GM19025 (cell line): ENCODE measurements around the gene MRPL10.

ENCODE experiments used
- ATAC-seq: cut with Tn5 transposase; IDR thresholded peaks from one replicate; pipeline ENCODE4 v1.9.1; 2021; ENCODE audit warnings: mild to moderate bottlenecking, low read depth, moderate library complexity; ENCODE audit not compliant: unreplicated experiment

Gene MRPL10

GRCh38 chr17:47831003-47831933 is at the start of gene MRPL10, which contains the start of gene LRRC46:
TSS of gene MRPL10 (minus strand) at chr17:47831541. CDS start at chr17:47831511, 30 bp downstream.
TSS of gene LRRC46 (plus strand) at chr17:47831670. CDS start at chr17:47831990, 320 bp downstream.
- ATAC-seq: peak; percentile 72

GRCh38 chr17:47879776-47880454 is 48.6 kb upstream of the MRPL10 start:
- ATAC-seq: no peak

DNA sequence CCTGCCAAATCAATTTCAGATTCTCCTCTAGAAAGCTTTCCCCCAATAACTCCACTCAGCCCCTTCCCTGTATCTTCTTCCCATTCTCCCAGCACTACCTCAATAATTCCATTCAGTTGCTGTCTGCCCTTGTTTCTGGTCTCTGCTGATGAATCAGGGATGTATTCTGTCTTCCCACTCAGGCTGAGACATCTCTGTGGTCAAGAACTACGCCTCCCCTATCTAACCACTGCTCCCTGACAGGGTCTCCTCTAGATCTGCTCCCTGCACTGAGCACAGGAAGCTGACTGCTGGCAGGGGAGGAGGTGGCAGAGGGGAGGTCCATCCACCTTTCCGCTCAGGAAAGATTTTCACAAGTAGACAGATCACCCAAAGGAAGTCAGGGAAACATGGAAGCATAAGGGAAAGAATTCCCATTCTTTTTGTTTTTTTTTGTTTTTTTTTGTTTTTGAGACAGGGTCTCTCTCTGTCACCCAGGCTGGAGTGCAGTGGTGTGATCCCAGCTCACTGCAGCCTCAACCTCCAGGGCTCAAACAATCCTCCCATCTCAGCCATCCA is 47.8 kb upstream of the MRPL10 start:
- no peak for ATAC-seq

DNA sequence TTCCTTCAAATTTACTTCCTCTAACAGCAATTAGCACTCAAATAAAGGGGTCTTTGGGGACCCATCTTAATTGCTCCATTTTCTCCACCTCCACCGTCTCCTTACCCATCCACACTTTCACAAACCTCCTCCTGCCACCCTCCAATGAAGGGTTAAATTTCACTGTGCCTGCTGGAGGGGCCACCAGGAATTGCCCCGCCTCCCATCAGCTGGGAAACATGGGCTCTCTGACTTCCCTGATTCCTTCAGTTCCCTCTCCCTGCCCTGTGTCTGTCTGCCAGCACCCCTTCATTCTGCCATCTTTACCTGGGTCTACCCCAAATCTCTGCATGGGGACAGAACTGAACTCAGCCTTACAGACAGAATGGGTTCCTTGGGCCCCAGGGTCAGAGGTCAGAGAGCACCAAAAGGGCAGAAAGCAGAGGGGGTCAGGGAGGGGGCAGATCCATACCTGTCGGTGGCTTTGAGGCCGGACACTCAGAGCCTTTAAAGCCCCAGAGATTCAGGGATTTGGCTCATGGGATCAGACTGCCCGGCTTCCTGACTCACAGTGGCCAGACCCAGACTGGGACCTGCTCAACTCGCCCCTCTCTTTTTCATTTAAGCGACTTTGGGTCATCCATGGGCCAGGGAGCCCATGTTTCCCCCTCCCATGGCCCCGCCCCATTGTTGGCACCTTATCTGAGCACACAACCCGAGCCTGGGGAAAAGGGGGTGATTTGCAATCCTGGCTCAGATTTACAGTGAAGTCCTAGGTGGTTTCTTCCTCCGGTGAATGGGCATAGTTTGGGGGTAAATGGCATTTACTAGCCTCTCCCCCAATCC is 47.1 kb upstream of the MRPL10 start:
- ATAC-seq: no peak

- no peak for ATAC-seq
Observed at GRCh38 chr17:47877368-47878034, 46.2 kb upstream of the MRPL10 start.

GRCh38 chr17:47875011-47875985 is 44.0 kb upstream of the MRPL10 start:
- ATAC-seq: no peak

DNA sequence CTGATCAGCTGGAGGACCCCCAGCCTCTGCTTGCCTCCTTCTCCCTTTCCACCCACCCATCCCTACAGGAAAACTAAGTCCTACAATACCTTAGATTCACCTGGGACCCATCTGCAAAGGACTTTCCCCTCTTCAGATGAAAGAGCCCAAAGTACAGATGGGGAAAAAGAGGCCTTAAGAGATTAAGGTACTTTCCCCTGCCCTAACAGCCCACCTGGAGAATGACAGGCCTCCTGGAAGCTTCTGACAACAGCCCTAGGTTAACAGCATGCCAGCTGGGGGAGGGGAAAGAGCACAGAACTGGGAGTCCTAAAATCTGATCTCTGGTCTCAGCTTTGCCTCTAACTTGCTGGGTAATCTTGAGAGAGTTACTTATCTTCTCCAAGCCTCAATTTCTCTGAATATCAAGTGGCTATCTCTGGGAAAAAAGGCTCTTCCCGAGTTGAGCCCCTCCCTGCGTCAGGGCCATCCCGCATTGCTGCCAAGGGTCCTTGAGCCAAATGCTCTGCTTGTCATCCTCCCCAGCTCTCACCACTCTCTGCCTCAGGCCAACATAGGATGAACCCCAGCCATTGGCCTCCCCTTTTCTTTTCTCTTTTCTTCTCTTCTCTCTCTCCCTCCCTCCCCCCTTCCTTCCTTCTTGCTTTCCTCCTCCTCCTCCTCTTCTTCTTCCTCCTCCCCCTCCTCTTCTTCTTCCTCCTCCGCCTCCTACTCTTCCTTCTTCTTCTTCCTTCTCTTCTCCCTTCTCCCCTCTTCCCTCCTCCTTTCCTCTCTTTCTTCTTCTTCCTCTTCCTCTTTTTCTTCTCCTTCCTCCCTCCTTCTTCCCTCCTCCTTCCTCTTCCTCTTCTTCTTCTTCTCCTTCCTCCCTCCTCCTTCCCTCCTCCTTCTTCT is 42.1 kb upstream of the MRPL10 start:
- ATAC-seq: no peak

DNA sequence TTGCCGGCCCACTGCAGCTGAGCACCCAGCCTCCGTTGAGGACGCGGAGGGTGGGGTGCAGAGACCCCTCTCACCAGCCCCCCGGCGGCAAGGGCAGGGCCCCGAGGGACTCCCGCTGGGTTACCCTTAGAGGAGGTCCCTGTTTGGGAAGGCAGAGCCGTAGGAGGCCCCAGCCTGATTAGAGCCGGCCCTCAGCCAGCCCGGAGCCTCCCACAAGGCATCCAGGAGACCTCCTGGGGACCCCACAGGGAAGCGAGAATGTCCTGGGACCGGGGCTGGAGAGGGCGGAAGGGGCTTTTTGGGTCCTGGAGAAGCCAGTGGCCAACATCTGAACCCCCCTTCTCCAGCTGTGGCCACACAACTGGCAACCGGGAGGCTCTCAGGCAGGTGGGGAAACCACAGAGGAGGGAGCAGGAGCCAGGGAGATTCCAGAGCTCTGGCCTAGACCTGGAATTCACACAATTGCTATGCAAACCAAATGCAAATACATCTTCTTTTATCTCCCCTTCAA is 41.4 kb upstream of the MRPL10 start:
- no peak for ATAC-seq

GRCh38 chr17:47872019-47872650 is 40.8 kb upstream of the MRPL10 start:
- no peak for ATAC-seq

GRCh38 chr17:47871048-47871447 is 39.7 kb upstream of the MRPL10 start:
- ATAC-seq: no peak

DNA sequence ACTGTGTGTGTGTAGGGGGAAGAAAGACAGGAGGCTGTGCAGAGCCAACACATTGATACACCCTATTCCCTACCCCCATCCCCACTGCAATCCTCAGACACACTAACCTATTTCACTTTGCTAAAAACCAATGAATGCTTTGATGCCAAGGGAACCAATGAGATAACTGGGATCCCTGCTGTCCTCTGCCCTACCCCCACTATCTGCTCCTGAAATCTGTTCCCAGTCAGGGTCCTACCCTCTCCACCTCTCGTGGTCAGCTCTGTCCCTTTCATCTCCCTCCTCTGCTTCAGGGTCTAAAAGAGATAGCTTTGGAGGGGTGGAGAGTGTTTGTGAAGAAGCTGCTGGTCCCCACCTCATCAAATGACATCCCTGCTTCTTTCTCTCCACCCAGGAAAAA is 38.7 kb upstream of the MRPL10 start:
- ATAC-seq: no peak

- ATAC-seq: no peak
Observed at GRCh38 chr17:47869114-47869513, 37.8 kb upstream of the MRPL10 start.

GRCh38 chr17:47867813-47868533 is 36.6 kb upstream of the MRPL10 start:
- no peak for ATAC-seq

GRCh38 chr17:47866941-47867340 is 35.6 kb upstream of the MRPL10 start:
- no peak for ATAC-seq

GRCh38 chr17:47864791-47865216 is 33.5 kb upstream of the MRPL10 start:
- ATAC-seq: no peak
